HG03196 (cell line): Measurements from ENCODE around the gene CIB4.

Experiments
- ATAC-seq: cut with Tn5 transposase; IDR thresholded peaks from one replicate; pipeline ENCODE4 v1.9.1; 2021; ENCODE audit not compliant: unreplicated experiment

The CIB4 gene

GRCh38 chr2:26533661-26534060 is 107.5 kb downstream of the CIB4 start:
- no peak for ATAC-seq

- no peak for ATAC-seq
Measured at GRCh38 chr2:26532301-26533250, 108.6 kb downstream of the CIB4 start.
